B cell (primary cell): Measurements from ENCODE around the gene SHLD3.

ENCODE experiments used
- EZH2 ChIP-seq: IDR thresholded peaks from 2 replicates; pipeline ENCODE4 v1.6.1; 2012; ENCODE audit warnings: borderline replicate concordance, low read depth, mild to moderate bottlenecking, moderate library complexity, low read length; ENCODE audit not compliant: insufficient read depth, poor library complexity, severe bottlenecking
- TF ChIP-seq, protein P1 (sequence below): fragments of 200-600 bp; IDR thresholded peaks from one replicate; pipeline ENCODE4 v1.8.0; 2022; ENCODE audit warnings: antibody characterized with exemption, mild to moderate bottlenecking

GRCh38 chr5:65651144-65651543, 26.3 kb downstream of the SHLD3 start:
- no peak for TF ChIP-seq EZH2
- TF ChIP-seq, protein P1, sequence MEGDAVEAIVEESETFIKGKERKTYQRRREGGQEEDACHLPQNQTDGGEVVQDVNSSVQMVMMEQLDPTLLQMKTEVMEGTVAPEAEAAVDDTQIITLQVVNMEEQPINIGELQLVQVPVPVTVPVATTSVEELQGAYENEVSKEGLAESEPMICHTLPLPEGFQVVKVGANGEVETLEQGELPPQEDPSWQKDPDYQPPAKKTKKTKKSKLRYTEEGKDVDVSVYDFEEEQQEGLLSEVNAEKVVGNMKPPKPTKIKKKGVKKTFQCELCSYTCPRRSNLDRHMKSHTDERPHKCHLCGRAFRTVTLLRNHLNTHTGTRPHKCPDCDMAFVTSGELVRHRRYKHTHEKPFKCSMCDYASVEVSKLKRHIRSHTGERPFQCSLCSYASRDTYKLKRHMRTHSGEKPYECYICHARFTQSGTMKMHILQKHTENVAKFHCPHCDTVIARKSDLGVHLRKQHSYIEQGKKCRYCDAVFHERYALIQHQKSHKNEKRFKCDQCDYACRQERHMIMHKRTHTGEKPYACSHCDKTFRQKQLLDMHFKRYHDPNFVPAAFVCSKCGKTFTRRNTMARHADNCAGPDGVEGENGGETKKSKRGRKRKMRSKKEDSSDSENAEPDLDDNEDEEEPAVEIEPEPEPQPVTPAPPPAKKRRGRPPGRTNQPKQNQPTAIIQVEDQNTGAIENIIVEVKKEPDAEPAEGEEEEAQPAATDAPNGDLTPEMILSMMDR, result no peak
